ENCODE data around the gene PPP3CA. TPM values are rescaled to one million over a fixed set of nuclear protein-coding genes. Genes with fewer than 3 reads are reported as not detected.

Gene PPP3CA
- total and polyA plus RNA-seq, 2 of the 13 experiments (the other 11 are each of a cell fraction or from before 2014, with no cell fraction given): 4.8 to 13.2 TPM

DNA sequence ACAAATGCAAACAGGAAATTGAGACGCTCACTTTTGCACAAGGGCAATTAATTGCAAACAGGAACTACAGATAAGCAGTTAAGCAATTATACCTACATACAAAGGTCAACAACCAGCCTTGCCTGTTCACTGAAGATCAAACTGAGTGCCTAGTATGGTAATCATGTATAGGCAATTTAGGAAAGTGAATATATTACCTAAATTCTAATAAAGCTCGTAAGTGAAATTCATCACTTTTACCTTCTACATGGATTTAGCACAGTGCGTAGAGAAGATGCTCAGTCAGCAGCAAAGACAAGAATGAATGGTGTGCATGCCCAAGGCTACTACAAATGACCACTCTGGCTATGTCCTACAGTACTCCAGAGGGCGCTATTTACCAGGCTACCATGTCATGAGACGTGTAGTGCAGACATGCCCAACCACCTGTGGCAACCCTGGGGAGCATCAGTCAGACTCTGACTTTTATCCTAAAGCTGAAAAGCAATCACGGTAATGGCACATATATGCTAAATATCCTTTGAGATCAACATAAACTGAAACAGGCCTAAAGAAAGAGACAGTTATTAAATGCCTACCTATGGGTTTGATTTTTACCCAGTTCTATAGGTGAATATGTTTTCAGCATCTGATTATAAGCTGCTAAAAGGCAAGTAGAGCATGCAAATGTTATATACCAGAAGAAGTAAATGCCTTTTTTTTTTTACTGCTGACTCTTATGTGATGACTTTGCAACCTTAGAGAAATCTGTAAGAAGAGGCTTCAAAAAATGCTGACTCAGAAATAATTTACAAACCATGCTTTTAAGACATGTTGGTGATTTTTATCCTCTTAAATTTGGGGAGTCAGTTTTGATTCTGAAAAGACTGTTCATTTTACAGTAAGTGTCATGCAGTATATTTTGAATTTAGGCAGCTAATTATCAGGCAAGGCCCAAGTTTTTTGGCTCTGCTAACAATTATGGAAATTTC, 178.0 kb downstream of the PPP3CA start (continued):
- no peak for TF ChIP-seq TAF15 (IDR thresholded peaks at IDR 0.05; ENCODE audit: low read depth, low read length, poor library complexity, severe bottlenecking)
- no peak for TF ChIP-seq MLLT10 (CRISPR knock-in tag; IDR thresholded peaks at IDR 0.05)
- TF ChIP-seq, protein P1, sequence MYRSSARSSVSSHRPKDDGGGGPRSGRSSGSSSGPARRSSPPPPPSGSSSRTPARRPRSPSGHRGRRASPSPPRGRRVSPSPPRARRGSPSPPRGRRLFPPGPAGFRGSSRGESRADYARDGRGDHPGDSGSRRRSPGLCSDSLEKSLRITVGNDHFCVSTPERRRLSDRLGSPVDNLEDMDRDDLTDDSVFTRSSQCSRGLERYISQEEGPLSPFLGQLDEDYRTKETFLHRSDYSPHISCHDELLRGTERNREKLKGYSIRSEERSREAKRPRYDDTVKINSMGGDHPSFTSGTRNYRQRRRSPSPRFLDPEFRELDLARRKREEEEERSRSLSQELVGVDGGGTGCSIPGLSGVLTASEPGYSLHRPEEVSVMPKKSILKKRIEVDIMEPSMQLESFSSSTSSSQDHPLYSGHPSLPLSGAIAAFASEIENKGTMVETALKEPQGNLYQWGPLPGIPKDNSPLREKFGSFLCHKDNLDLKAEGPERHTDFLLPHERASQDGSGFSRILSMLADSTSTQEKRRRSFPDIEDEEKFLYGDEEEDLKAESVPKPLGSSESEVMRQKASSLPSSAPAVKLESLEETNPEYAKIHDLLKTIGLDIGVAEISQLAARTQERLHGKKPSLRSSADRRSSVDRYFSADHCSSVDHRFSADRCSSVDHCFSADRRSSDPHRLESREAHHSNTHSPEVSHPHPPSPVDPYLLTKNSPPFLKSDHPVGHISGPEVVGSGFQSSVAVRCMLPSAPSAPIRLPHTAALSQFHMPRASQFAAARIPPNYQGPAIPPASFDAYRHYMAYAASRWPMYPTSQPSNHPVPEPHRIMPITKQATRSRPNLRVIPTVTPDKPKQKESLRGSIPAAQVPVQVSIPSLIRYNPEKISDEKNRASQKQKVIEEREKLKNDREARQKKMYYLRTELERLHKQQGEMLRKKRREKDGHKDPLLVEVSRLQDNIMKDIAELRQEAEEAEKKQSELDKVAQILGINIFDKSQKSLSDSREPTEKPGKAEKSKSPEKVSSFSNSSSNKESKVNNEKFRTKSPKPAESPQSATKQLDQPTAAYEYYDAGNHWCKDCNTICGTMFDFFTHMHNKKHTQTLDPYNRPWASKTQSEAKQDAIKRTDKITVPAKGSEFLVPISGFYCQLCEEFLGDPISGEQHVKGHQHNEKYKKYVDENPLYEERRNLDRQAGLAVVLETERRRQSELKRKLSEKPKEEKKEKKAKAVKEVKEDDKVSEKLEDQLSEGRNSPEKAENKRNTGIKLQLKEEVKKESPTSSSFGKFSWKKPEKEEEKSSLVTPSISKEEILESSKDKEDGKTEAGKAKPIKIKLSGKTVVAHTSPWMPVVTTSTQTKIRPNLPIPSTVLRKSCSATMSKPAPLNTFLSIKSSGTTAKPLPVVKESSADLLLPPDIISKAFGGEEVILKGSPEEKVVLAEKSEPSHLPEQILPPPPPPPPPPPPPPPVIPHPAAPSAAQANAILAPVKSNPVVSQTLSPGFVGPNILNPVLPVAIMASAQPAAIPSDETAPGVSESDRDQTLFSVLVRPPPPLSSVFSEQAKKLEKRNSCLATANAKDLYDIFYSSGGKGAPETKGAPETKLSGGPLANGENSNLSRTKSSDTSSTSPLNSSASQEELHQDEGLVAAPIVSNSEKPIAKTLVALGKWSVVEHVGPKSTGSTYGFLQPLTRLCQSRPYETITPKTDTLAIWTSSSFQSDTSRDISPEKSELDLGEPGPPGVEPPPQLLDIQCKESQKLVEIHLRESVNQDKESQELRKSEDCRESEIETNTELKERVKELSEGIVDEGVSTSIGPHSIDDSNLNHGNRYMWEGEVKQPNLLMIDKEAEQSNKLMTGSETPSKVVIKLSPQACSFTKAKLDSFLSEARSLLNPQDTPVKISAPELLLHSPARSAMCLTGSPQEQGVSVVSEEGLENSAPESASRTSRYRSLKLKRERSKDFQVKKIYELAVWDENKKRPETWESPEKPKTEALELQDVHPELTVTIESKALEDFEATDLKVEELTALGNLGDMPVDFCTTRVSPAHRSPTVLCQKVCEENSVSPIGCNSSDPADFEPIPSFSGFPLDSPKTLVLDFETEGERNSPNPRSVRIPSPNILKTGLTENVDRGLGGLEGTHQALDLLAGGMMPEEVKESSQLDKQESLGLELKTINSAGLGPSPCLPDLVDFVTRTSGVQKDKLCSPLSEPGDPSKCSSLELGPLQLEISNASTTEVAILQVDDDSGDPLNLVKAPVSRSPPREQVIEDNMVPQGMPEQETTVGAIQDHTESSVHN (CRISPR knock-in tag; IDR thresholded peaks at IDR 0.05): no peak
- no peak for TF ChIP-seq AGO1 (IDR thresholded peaks at IDR 0.05; ENCODE audit: low read depth, low read length, poor library complexity, severe bottlenecking)
- TF ChIP-seq KDM5B (CRISPR knock-in tag; IDR thresholded peaks at IDR 0.05; ENCODE audit: borderline replicate concordance): no peak
- TF ChIP-seq ZNF547 (CRISPR knock-in tag; IDR thresholded peaks at IDR 0.05): no peak
- no peak for TF ChIP-seq ZNF564 (CRISPR knock-in tag; IDR thresholded peaks at IDR 0.05)
- no peak for TF ChIP-seq ZNF543 (CRISPR knock-in tag; IDR thresholded peaks at IDR 0.05)
- TF ChIP-seq ZNF850 (CRISPR knock-in tag; conservative IDR thresholded peaks at IDR 0.05): no peak
- TF ChIP-seq, protein P2, sequence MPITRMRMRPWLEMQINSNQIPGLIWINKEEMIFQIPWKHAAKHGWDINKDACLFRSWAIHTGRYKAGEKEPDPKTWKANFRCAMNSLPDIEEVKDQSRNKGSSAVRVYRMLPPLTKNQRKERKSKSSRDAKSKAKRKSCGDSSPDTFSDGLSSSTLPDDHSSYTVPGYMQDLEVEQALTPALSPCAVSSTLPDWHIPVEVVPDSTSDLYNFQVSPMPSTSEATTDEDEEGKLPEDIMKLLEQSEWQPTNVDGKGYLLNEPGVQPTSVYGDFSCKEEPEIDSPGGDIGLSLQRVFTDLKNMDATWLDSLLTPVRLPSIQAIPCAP (CRISPR knock-in tag; IDR thresholded peaks at IDR 0.05; ENCODE audit: low read depth): no peak
- TF ChIP-seq, protein P3, sequence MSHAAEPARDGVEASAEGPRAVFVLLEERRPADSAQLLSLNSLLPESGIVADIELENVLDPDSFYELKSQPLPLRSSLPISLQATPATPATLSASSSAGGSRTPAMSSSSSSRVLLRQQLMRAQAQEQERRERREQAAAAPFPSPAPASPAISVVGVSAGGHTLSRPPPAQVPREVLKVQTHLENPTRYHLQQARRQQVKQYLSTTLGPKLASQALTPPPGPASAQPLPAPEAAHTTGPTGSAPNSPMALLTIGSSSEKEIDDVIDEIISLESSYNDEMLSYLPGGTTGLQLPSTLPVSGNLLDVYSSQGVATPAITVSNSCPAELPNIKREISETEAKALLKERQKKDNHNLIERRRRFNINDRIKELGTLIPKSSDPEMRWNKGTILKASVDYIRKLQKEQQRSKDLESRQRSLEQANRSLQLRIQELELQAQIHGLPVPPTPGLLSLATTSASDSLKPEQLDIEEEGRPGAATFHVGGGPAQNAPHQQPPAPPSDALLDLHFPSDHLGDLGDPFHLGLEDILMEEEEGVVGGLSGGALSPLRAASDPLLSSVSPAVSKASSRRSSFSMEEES (CRISPR knock-in tag; IDR thresholded peaks at IDR 0.05): no peak
- TF ChIP-seq, protein P4, sequence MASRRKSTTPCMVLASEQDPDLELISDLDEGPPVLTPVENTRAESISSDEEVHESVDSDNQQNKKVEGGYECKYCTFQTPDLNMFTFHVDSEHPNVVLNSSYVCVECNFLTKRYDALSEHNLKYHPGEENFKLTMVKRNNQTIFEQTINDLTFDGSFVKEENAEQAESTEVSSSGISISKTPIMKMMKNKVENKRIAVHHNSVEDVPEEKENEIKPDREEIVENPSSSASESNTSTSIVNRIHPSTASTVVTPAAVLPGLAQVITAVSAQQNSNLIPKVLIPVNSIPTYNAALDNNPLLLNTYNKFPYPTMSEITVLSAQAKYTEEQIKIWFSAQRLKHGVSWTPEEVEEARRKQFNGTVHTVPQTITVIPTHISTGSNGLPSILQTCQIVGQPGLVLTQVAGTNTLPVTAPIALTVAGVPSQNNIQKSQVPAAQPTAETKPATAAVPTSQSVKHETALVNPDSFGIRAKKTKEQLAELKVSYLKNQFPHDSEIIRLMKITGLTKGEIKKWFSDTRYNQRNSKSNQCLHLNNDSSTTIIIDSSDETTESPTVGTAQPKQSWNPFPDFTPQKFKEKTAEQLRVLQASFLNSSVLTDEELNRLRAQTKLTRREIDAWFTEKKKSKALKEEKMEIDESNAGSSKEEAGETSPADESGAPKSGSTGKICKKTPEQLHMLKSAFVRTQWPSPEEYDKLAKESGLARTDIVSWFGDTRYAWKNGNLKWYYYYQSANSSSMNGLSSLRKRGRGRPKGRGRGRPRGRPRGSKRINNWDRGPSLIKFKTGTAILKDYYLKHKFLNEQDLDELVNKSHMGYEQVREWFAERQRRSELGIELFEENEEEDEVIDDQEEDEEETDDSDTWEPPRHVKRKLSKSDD (CRISPR knock-in tag; IDR thresholded peaks at IDR 0.05; ENCODE audit: low read depth): no peak
- TF ChIP-seq KMT2A (CRISPR knock-in tag; IDR thresholded peaks at IDR 0.05): 0 out of 2 replicates have a peak, but pooled peaks have one; percentile 35
- no peak for TF ChIP-seq CCDC6 (CRISPR knock-in tag; IDR thresholded peaks at IDR 0.05)
- TF ChIP-seq ERF (CRISPR knock-in tag; IDR thresholded peaks at IDR 0.05): peak; percentile 62; the same call in 1 of the 2 replicates
